B cell (primary cell): Measurements from ENCODE around the gene AMER3. TPM values are rescaled to one million over a fixed set of nuclear protein-coding genes. Genes with fewer than 3 reads are reported as not detected.

ENCODE experiments used
- ATAC-seq: fragments of 200-7000 bp; cut with Tn5 transposase; one replicate; pipeline ENCODE4 v1.10.0; 2021; ENCODE audit warnings: low read depth, mild to moderate bottlenecking, moderate number of reproducible peaks, moderate library complexity
- CTCF ChIA-PET: fragments of 350-600 bp; sonication (Branson Sonifier 250); formaldehyde crosslinking; loops from one replicate; lab custom pipeline; 2021; ENCODE audit warnings: antibody characterized with exemption, inconsistent platforms; lab: Charles Lee
- POLR2A ChIA-PET: fragments of 350-600 bp; sonication (Branson Sonifier 250); formaldehyde crosslinking; loops from one replicate; lab custom pipeline; 2021; ENCODE audit warnings: antibody characterized with exemption; lab: Charles Lee
- DNase-seq: peaks from one replicate; pipeline ENCODE4 v3.0.0; 2013
- H2AFZ ChIP-seq: 2 replicates; pipeline ENCODE4 v1.6.1; 2012; ENCODE audit warnings: mild to moderate bottlenecking, low read depth, low read length; ENCODE audit not compliant: insufficient read depth, poor library complexity, severe bottlenecking
- H3K27ac ChIP-seq, 2 donors: 1 replicate in 1 of 2; 2 replicates in 1 of 2; pipeline ENCODE4 v1.5.1; 2012 to 2013; ENCODE audit warnings: low read length in 2 of 2, mild to moderate bottlenecking in 2 of 2, moderate library complexity in 1 of 2
- H3K27me3 ChIP-seq, 4 experiments: fragments of 200-600 bp in 1 of 4; sonication (generic) in 1 of 4; replicated peaks in 1 of 4; 1 replicate in 2 of 4; 2 replicates in 2 of 4; pipeline versions ENCODE4 v1.6.1 to v1.7.0; 2013 to 2016; ENCODE audit warnings: low read length in 3 of 4, mild to moderate bottlenecking in 2 of 4, mixed read lengths in 1 of 4, moderate library complexity in 1 of 4; ENCODE audit not compliant: insufficient read depth in 4 of 4, control insufficient read depth in 3 of 4; ENCODE audit errors: control extremely low read depth in 1 of 4
- H3K36me3 ChIP-seq, 2 experiments: replicated peaks in 1 of 2; 1 replicate in 1 of 2; 2 replicates in 1 of 2; pipeline versions ENCODE4 v1.6.1 to v1.7.1; 2013; ENCODE audit warnings: low read length in 1 of 2; ENCODE audit not compliant: insufficient read depth in 2 of 2, control insufficient read depth in 1 of 2; ENCODE audit errors: control extremely low read depth in 1 of 2, extremely low read depth in 1 of 2
- H3K4me1 ChIP-seq, 2 donors: fragments of 200-600 bp in 1 of 2; sonication (generic) in 1 of 2; 1 replicate in 1 of 2; 2 replicates in 1 of 2; pipeline versions ENCODE4 v1.5.1 to v1.6.1; 2013 to 2017; ENCODE audit warnings: low read length in 2 of 2; ENCODE audit not compliant: control insufficient read depth in 2 of 2, insufficient read depth in 2 of 2
- H3K4me2 ChIP-seq: replicated peaks from 2 replicates; pipeline ENCODE3; 2012; ENCODE audit warnings: mild to moderate bottlenecking, low read depth, low read length; ENCODE audit not compliant: poor library complexity, severe bottlenecking
- H3K4me3 ChIP-seq, 5 experiments: fragments of 200-600 bp in 1 of 5; sonication (generic) in 1 of 5; 1 replicate in 3 of 5; 2 replicates in 2 of 5; pipeline versions ENCODE4 v1.5.1 to v1.7.0; 2011 to 2016; ENCODE audit warnings: low read length in 4 of 5, mild to moderate bottlenecking in 4 of 5, low read depth in 2 of 5, control low read depth in 1 of 5, moderate library complexity in 1 of 5; ENCODE audit not compliant: insufficient read depth in 1 of 5; ENCODE audit errors: control extremely low read depth in 1 of 5, extremely low read depth in 1 of 5
- H3K79me2 ChIP-seq: fragments of 200-600 bp; sonication (generic); one replicate; pipeline ENCODE4 v1.6.0; 2016; ENCODE audit warnings: low read length; ENCODE audit not compliant: control insufficient read depth, insufficient read depth
- H3K9ac ChIP-seq: fragments of 200-600 bp; sonication (generic); 2 replicates; pipeline ENCODE4 v1.6.1; 2017; ENCODE audit warnings: mild to moderate bottlenecking, low read length, moderate library complexity
- H3K9me3 ChIP-seq, 3 donors: one replicate each; pipeline versions ENCODE4 v1.6.1 to v1.7.1; 2013; ENCODE audit warnings: low read length in 2 of 3; ENCODE audit not compliant: control insufficient read depth in 2 of 3, insufficient read depth in 1 of 3; ENCODE audit errors: control extremely low read depth in 1 of 3
- H4K20me1 ChIP-seq: 2 replicates; pipeline ENCODE4 v1.6.0; 2012; ENCODE audit warnings: mild to moderate bottlenecking, low read length; ENCODE audit not compliant: insufficient read depth, control insufficient read depth, poor library complexity, severe bottlenecking
- H3K27ac Mint-ChIP-seq: one replicate; pipeline ENCODE4 v1.8.0; 2021; ENCODE audit warnings: mixed read lengths
- H3K27me3 Mint-ChIP-seq: one replicate; pipeline ENCODE4 v1.8.0; 2021; ENCODE audit warnings: mixed read lengths
- H3K4me1 Mint-ChIP-seq: one replicate; pipeline ENCODE4 v1.8.0; 2021; ENCODE audit warnings: mixed read lengths
- H3K4me3 Mint-ChIP-seq: one replicate; pipeline ENCODE4 v1.8.0; 2021; ENCODE audit warnings: mixed read lengths
- H3K9me3 Mint-ChIP-seq: one replicate; pipeline ENCODE4 v1.8.0; 2022; ENCODE audit warnings: mixed read lengths; ENCODE audit not compliant: insufficient read depth
- CTCF ChIP-seq: fragments of 200-600 bp; IDR thresholded peaks from one replicate; pipeline ENCODE4 v1.8.0; 2022; ENCODE audit warnings: antibody characterized with exemption, mild to moderate bottlenecking
- EZH2 ChIP-seq: IDR thresholded peaks from 2 replicates; pipeline ENCODE4 v1.6.1; 2012; ENCODE audit warnings: borderline replicate concordance, low read depth, mild to moderate bottlenecking, moderate library complexity, low read length; ENCODE audit not compliant: insufficient read depth, poor library complexity, severe bottlenecking
- WGBS: methylation state at CpG from one replicate; pipeline ENCODE4 v1.1.5; 2013; ENCODE audit warnings: missing lambda C conversion rate; ENCODE audit not compliant: insufficient coverage; 5-methylcytosine and 5-hydroxymethylcytosine counted together
- intact Hi-C: fragments of 100-400 bp; cut with micrococcal nuclease; formaldehyde crosslinking; loops from one replicate; pipeline ENCODE4 v1.10.0; 2022
- polyA plus RNA-seq: library from polyadenylated mRNA; depleted of rRNA; stranded (reverse); fragments of >200 nt; gene quantifications from 2 replicates; pipeline ENCODE4 v1.2.3, GENCODE V29; 2012
- total RNA-seq, 2 donors: library from RNA; stranded (reverse); fragments of 120-200 nt in 1 of 2; gene quantifications; 1 replicate in 1 of 2; 2 replicates in 1 of 2; pipeline versions ENCODE4 v1.2.3 to v1.2.4, GENCODE V29; 2013 to 2022

AMER3 gene
- total and polyA plus RNA-seq, 2 donors (not counting 1 experiment from before 2014, with no cell fraction given) = not detected

- no peaks in the 10 kb centered on the region for H3K9me3 Mint-ChIP-seq
- WGBS = 86% methylated on average over 12 of the region's 12 CpGs
- Histone ChIP-seq H3K9ac (no peak overlapping the region), H3K9me3 (peaks cover 0 to 3% (median 0%) of the 10 kb centered on the region in 3 donors), H3K4me3 (no peak overlapping the region), H3K4me1 (no peaks in the 10 kb centered on the region), H2AFZ (no peak overlapping the region), H3K27me3 (peaks cover 0 to 9% (median 0%) of the 10 kb centered on the region in 4 experiments), H3K36me3 (no peaks in the 10 kb centered on the region), H3K4me2 (no peak overlapping the region), H3K79me2 (no peaks in the 10 kb centered on the region), H3K27ac (no peak overlapping the region), H4K20me1 (no peaks in the 10 kb centered on the region)
- ChIA-PET POLR2A (no interaction called here), CTCF (no interaction called here)
- H3K27ac Mint-ChIP-seq = no peak overlapping the region
- peaks cover 20% of the 10 kb centered on the region for H3K27me3 Mint-ChIP-seq
- DNase-seq (no peak), ATAC-seq (no peak)
- no peaks in the 10 kb centered on the region for H3K4me1 Mint-ChIP-seq
- no peak overlapping the region for H3K4me3 Mint-ChIP-seq
- no peak for TF ChIP-seq EZH2
- TF ChIP-seq CTCF = no peak
- intact Hi-C loops = no loop called here
Observed at GRCh38 chr2:130763405-130763804, 8.1 kb downstream of the AMER3 start.

GRCh38 chr2:130764035-130764820 is 8.9 kb downstream of the AMER3 start:
- H3K27me3 ChIP-seq = peaks cover 0 to 9% (median 0%) of the 10 kb centered on the region in 4 experiments
- POLR2A ChIA-PET = interaction anchor here (0.5 kb wide), 1 partner anchor 155 kb away, joined by 3 read pairs; no protein-coding TSS in a partner anchor
- no peaks in the 10 kb centered on the region for H3K4me1 Mint-ChIP-seq
- H3K9me3 Mint-ChIP-seq = no peaks in the 10 kb centered on the region
- no peaks in the 10 kb centered on the region for H3K4me1 ChIP-seq
- TF ChIP-seq EZH2 = no peak
- TF ChIP-seq CTCF = no peak
- H4K20me1 ChIP-seq = no peaks in the 10 kb centered on the region
- DNase-seq = no peak
- peaks cover 0 to 3% (median 0%) of the 10 kb centered on the region in 3 donors for H3K9me3 ChIP-seq
- no peaks in the 10 kb centered on the region for H3K79me2 ChIP-seq
- H2AFZ ChIP-seq = no peak overlapping the region
- ATAC-seq = no peak
- intact Hi-C loops = no loop called here
- no peak overlapping the region for H3K4me3 ChIP-seq
- no peaks in the 10 kb centered on the region for H3K36me3 ChIP-seq
- H3K4me2 ChIP-seq = no peak overlapping the region
- H3K27me3 Mint-ChIP-seq = peaks cover 14% of the 10 kb centered on the region
- no peak overlapping the region for H3K27ac Mint-ChIP-seq
- CTCF ChIA-PET = no interaction called here
- no peak overlapping the region for H3K9ac ChIP-seq
- no peak overlapping the region for H3K4me3 Mint-ChIP-seq
- no peak overlapping the region for H3K27ac ChIP-seq
- 91% methylated on average over 15 of the region's 15 CpGs for WGBS
